CD4-positive, alpha-beta T cell treated with Interleukin-1 beta for 1 hour (primary cell): ENCODE results near the gene OTOP3.
"Not testable (repeated sequence)": the region's sequence is repeated elsewhere in the genome, so short reads cannot be mapped to it uniquely, and the experiment has no call there.

ENCODE experiments used
- DNase-seq, 2 donors: peaks; one replicate each; pipeline ENCODE4 v3.0.0-alpha.2; 2020 to 2022

Gene OTOP3

GRCh38 chr17:74963656-74964055 lies 28.0 kb downstream of the OTOP3 start:
- no peak for DNase-seq

GRCh38 chr17:74964246-74964761 lies 28.6 kb downstream of the OTOP3 start:
- DNase-seq = no peak

DNA sequence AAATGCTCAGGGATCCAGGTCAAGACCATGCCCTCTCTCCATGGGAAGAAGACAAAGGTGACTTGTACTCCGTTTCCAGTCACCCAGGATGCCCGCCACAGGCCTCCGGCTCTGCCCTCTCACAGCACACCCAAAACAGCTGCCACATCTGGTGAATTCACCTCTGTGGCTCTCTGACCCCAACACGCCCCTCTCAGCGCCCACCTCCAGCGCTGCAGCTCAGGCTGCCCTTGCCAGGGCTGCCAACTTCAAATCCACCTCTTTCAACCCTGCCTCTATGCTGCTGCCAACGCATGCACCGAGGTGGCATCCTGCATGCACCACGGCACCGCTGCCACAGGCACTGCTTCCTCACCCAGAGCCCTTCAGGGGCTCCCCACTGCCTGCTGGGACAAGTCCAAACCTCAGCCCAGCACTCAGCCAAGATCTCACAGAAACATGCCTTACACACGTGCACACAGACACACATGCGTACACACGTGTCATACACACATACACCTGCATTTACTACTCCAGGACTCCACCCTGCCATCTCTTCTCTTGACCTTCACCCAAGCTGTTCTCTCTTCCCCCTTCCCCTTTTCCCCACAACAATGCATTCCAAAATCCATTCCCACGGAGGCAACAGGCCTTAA lies 29.4 kb downstream of the OTOP3 start:
- no peak for DNase-seq

DNA sequence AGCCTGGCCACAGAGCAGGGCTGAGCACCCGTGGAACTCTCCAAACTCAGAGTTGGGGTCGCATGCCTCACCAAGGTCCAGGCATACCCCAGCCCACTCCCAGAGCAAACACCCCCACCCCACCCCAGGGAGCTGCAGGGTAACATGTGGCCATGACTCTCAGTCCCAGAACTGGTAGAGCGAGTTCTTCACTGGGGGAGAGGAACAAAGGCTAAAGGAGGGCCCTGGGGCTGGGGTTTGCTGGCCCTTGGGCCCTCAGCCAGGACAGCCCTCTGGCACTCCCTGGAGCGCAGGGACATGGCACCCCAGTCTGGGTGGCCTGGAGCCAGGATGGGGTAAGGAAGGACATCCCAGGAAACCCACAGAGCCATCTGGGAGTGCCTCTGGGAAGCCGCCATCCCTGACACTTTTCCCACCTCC lies 32.7 kb downstream of the OTOP3 start:
- DNase-seq = no peak

GRCh38 chr17:74969501-74969900 lies 33.8 kb downstream of the OTOP3 start:
- DNase-seq = not testable (repeated sequence)

GRCh38 chr17:74970395-74970794 lies 34.7 kb downstream of the OTOP3 start:
- DNase-seq = no peak

- no peak for DNase-seq
These were observed 35.6 kb downstream of the OTOP3 start for GRCh38 chr17:74971069-74971841.

DNA sequence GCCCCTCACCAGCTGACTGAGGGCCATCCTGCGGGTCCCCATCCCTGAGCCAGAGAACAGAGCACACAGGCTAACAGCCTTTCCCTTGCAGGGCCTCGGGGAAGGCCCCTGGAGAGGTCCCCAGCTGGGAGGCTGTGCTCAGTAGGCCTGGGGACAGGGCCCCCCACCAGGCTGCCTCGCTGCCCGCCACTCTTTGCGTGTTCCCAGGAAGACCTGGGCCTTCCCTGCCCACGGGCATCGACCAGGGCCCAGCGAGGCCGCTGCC lies 36.1 kb downstream of the OTOP3 start:
- DNase-seq = no peak

DNA sequence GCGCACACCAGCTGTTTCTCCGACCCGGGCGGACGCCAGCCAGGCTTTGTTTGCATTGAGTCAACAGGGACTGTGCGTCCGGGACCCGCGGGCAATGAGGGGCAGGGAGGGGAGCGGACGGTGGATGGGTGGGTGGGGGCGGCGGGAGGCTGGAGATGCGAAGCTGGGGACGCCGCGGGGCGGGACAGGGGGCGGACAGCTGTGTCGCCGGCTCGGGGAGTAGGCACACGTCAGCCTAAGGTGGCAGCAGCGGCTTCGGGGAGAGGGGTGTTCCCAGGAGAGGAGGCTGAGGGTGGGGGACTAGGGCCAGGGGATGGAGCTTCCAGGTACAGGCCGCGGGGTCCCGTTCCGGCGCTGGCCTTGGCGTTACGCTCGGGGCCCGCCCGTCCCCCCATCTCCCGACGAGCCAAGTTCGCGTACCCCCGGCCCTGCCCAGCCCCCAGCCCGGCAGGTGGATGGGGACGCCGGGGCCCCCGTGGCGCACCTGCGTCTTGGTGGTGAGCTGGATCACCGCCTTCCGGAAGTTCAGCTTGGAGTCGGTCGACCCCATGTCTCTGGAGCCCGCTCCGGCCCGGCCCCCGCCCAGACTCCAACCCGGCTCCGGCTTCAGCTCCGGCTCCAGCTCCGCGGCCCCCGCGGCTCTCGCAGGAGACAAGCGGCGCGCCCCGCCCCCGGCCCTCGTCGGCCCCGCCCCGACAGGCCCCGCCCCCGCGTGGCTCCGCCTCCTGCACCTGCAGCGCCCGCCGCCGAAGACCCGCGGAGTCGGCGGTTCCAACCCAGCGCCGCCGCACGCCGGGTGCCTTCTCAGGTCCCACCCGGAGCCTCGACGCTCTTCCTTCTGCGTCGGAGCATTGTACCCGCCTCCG lies 36.6 kb downstream of the OTOP3 start, which contains the start of gene HID1:
HID1 (minus strand) TSS at position 653 of the 866 bp plus-strand sequence; CDS start at position 550, 103 bp downstream.
- DNase-seq = peak; percentile 81 to 85

- no peak for DNase-seq
These were observed 37.3 kb downstream of the OTOP3 start for GRCh38 chr17:74972973-74973328.

DNA sequence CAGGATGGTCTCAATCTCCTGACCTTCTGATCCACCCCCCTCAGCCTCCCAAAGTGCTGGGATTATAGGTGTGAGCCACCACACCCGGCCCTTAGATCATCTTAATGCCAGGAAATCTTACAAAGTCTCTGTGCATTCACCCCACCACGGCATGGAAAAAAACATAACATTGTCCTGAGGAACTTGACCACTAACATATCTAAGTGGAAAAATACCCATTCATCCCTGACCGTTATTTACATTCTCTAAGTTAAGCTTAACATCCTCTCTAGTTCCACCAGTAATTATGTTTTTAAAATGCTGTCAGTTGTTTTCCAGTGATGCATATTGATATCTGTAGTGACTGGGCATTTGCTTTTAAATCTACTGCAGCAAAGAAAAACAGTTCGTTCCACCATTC lies 40.2 kb downstream of the OTOP3 start:
- no peak for DNase-seq

DNA sequence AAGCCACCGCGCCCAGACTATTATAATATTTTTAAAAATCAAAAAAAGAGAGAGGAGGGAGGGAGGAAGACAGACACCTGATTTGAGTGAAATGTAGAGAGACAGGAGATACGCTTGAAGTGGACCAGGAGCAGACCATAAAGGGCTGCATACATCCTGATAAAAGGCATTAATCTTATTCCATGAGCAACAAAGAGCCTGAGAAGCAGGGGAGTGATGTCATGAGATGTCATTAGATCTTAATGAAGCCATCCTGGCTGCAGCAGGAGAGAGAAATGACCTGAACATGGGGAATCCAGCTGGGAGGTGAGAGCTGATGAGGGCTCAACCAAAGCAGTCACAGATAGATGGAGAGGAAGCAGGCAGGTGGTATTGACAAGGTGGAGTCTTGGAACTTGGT lies 42.1 kb downstream of the OTOP3 start:
- no peak for DNase-seq

DNA sequence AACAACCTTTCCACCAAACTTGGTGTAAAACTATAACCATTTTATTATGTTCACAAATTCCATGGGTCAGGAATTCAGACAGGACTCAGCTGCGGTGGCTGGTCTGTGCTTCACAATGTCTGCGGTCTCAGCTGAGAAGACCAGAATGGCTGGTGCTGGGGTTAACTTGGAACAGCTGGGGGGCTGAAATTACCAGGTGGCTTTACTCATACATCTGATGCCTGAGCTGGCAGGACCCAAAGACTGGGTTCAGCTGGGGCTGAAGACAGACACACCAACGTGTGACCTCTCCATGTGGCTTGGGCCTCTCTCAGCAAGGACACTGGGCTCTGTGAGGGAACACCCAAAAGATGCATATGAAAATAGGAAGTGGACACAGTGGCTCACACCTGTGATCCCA lies 42.5 kb downstream of the OTOP3 start:
- no peak for DNase-seq

DNA sequence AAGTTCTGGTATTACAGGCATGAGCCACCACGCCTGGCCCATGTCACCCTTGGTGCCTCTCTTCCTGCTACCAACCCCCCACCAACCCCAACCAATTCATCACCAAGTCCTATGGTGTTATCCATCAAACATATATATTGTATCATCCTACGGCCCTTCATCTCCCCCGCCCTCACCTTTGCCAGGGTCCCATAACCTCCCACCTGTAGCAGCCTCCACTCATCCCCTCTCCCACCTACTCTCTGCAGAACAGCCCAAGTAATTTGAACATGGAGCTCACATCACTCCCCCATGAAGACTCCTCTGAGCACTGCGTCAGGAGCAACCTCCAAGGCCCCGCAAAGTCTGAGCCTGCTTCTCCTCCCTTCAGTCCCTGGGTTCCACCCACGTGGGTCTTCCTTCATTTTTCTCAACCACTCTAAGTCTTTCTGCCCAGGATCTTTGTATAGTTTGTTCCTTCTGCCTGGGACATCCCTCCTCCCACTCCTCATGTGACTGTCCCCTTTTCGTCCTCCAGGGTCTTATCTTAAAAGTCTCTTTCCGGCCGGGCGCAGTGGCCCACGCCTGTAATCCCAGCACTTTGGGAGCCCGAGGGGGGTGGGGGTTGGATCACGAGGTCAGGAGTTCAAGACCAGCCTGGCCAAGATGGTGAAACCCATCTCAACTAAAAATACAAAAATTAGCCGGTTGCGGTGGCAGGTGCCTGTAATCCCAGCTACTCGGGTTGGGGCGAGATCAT lies 43.9 kb downstream of the OTOP3 start:
- no peak for DNase-seq

DNA sequence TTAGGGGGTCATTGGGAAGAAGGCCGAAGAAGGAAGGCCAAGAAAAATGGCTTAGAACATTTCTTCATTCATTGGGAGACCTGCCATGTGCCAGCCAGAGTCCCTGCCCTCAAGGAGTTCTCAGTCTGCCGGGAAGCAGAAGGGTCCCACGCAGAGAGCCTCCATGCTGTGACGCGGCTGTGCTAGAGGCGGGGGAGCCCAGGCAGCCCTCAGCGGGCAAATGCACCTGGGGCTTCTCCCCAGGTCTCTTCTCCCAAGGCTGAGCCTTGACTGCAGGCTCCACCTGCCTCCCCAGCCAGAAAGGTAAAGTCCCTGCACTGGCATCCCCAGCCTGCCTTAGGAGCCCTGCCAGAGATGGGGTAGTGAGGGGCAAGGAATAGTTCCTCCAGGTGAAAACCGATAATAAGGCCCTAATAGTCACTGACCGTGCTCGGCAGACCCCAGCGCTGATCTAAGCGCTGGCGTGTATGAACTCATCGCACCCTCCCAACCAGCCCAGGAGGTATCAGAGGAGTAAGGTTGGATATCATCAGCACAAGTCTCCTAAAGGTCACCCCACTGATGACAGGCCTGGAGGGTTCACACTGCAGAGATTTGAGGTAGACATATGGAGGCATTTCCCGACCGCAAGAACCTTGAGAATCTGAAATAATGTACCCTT lies 45.8 kb downstream of the OTOP3 start:
- DNase-seq = no peak

DNA sequence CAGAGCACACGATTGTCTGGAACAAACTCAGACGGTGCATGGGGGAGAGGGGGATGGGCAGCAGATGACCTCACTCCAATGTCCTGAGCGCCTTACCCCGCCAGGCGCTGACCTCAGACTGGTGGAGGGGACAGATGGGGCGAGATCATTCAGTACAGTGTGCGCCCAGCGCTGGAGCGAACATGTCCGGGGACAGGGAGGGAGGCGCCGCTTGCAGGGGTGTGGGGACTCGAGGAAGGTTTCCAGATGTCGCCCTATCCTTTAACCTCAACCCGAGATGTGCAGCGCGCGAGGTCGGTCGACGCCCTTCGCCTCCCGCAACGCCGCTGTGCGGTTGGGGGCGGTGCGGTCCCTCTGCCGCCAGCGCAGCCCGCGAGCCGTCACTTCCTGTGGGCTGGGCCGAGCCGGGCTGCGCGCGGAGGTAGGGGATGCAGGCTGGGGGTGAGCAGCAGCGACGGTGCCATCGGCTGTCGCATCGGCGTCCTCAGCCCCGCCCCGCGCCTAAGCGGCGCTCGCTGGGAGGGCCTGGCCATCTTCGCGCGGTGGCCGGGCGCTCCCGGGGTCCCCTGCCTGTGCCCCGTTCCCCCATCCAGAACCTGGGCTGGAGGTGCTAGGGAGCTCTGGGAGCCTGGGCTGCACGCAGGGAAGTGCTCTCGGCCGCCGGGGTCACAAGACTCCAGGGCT lies 46.4 kb downstream of the OTOP3 start:
- peak; percentile 84 to 85 for DNase-seq

- peak in 1 of 2 donors; percentile 14 for DNase-seq
These were observed 47.1 kb downstream of the OTOP3 start for GRCh38 chr17:74982663-74983313.

DNA sequence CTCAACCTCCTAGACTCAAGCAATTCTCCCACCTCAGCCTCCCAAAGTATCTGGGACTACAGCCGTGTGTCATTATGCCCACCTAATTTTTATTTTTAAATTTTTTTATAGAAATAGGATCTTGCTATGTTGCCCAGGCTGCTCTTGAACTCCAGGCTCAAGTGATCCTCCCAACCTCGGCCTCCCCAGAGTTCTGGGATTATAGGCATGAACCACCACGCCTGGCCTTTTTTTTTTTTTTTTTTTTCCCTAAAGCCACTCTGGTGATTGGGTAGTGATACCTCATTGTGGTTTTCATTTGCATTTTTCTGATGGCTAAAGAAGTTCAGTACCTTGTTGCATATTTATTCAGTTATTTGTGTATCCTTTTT lies 50.5 kb downstream of the OTOP3 start:
- no peak for DNase-seq

- DNase-seq = peak; percentile 91 to 92
These were observed 51.8 kb downstream of the OTOP3 start, which contains the start of gene CDR2L for GRCh38 chr17:74987418-74987908. TSS of gene CDR2L (plus strand) at chr17:74987632. CDS start at chr17:74988044, 412 bp downstream.

- DNase-seq = no peak
These were observed 52.4 kb downstream of the OTOP3 start for GRCh38 chr17:74987909-74988711.
